Stimulated activated CD8-positive, alpha-beta memory T cell treated with anti-CD3 and anti-CD28 coated beads, Interleukin-12 subunit alpha, Interleukin-12 subunit beta, amount 100 ng/mL, for 24 hours (primary cell): Measurements from ENCODE around the gene SMYD3.

Experiments used
- DNase-seq: peaks from one replicate; pipeline ENCODE4 v3.0.0-alpha.2; 2020; ENCODE audit errors: extremely low read depth

Gene SMYD3

GRCh38 chr1:246176126-246177024 lies 330.7 kb downstream of the SMYD3 start:
- DNase-seq = no peak

DNA sequence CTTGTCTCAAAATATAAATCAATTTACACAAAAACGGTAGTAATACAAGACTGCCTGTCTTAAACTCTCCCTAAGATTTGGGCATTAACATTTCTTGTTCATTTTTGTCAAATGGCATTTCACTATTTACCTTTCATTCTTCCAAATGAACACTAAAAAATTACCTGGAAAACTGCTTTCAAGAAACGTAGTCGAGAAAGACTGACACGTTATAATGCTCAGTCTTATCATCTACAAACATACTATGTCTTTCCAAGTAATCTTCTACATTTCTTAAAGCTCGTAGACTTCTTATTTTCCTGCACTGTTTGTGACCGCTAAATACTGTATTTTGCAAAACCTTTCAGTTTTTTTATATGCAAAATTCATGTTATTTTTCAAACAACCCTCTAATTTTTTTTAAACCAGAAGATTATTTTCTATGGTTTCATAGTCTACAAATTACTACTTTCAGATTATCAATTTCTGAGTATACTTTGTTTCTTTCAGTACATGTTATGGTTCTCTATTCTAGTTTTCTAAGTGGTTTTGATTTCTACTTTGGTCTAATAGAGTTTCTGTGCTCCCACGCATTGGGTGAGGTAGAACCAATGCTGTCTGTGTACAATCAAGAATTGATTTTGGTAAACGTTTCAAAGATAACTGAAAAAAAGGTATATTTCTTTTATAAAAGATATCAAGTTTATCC lies 336.4 kb downstream of the SMYD3 start:
- no peak for DNase-seq

- no peak for DNase-seq
Observed at GRCh38 chr1:246169486-246169885, 337.6 kb downstream of the SMYD3 start.

DNA sequence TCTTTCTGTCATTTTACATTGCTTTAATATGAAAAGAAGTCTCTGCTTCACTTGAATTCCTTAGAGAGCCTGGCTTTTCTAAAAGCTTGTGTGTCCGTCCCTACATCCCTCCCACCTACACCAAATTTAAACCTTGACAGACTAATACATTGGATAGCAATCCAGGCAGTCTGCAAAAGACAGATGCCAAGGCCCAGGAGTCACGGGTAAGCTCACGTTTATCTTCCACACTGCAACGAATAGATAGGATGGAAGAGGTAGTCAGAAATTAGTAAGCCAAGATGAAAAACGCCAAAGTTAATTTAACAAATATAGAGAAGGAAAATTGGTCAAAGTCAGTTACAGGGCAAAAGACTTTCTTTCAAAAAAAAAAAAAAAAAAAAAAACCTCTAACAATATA lies 338.1 kb downstream of the SMYD3 start:
- no peak for DNase-seq

- DNase-seq = no peak
Observed at GRCh38 chr1:246166841-246167240, 340.2 kb downstream of the SMYD3 start.

DNA sequence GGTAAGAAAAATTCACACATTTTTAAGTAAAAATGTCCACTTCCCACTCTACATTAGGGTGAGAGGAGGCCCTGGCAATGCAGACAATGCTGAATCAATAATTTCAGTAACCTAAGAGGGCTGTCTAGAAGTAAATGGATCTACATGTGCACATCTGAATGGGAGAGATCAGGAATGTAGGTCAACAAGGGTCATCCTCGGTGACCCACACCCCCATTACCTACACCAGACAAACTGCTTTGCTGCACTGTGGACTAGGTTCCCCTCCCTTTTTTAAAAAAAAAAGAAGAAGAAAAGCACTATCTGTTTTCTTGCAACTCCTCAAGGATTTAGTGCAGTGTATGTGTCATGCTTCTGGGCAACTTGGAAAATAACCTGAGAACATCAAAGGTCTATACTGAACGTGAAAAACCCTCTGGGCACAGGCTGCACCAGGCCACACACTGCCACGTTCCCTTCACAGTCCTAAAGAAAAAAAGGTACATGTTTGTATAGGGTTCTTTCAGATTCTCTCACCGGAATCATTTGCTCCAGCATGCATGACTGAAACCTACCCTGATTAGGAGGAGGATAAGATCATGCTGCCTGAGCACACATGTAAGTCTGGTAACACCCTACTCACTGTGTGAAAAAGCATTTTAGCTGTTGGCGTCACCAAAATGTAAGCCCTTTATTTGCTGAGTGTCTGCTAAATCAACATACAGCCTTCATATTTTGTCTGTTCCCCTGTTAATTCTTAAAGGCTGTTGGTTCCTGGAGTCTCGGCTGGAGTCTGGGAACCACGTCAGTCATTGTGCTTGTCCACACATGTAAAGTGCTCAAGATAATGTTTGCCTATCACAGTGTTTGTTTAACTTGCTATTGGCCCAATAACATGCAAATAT lies 341.0 kb downstream of the SMYD3 start:
- DNase-seq = no peak

GRCh38 chr1:246164764-246165163 lies 342.3 kb downstream of the SMYD3 start:
- DNase-seq = no peak

DNA sequence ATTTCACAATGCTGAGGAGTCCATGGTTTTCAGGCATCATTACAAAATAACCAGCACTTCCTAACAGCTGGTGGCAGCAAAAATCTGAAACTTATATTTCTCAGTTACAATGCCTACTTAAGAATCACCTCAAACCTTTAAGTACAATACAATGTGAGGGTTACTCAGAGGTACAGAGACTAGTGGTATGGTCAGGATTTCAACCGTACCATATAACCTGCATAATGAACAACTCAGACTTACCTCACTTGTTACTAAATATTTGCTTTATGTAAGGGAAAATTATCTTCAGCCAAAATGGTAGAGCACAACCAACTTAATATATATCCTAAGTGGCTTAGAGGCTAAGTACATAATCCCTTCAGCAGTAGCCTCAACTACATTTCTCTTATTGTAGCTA lies 344.5 kb downstream of the SMYD3 start:
- DNase-seq = no peak

GRCh38 chr1:246161626-246162025 lies 345.5 kb downstream of the SMYD3 start:
- DNase-seq = no peak

- no peak for DNase-seq
Observed at GRCh38 chr1:246160905-246161304, 346.2 kb downstream of the SMYD3 start.

- no peak for DNase-seq
Observed at GRCh38 chr1:246160374-246160773, 346.7 kb downstream of the SMYD3 start.

- DNase-seq = no peak
Observed at GRCh38 chr1:246159279-246160227, 347.5 kb downstream of the SMYD3 start.

DNA sequence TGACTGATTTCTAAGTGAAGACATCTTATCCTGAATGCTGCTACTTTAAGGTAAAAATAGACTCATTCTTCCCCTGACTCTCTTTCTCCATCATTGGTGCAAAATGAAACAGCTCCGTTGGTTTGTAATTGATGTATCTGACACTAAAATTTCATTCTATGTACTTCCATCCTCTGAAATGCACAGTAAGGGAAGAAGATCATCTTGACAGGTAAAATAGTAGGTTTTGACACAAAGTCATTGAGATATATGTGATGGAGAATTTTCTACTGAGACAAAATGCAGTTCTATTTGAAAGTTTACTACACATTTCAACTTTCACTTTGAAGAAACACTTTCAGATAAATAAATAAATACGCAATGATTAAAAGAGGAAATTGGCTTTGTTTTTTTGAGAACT lies 348.9 kb downstream of the SMYD3 start:
- no peak for DNase-seq

DNA sequence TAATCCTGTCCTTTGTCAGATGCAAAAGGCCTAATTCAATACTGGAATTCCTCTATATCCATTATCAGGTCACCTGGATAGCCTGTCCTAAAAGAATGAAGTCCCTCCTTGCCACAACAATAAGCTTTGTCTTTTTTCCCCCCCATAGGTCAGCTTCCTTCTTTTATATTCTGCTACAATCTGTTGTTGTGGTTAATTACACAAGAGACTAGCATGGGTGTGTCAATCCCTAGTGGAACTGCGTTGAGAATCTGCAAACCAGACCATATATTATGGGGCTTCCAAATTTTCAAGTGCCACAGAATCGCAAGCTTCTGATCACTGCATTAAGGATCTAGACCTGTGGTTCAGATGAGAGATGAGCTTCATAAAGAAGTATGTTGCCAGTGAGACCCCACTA lies 349.6 kb downstream of the SMYD3 start:
- no peak for DNase-seq

- no peak for DNase-seq
Observed at GRCh38 chr1:246156847-246157246, 350.2 kb downstream of the SMYD3 start.

DNA sequence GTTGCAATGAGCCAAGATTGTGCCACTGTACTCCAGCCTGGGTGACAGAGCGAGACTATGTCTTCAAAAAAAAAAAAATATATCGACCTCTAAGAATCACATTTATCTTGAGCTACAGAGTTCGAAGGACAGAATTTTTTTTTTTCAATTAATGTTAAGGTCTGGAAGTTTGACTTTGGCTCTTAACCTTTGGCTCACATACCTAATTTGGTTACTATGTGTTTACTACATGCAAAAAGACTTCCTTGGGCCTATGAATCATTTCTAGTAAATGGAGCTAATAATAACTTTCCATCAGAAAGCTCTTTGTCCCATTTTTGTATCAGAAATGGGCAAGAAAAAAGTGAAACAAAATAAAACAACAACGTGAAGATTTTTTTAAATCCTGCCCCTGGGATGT lies 351.2 kb downstream of the SMYD3 start:
- no peak for DNase-seq

DNA sequence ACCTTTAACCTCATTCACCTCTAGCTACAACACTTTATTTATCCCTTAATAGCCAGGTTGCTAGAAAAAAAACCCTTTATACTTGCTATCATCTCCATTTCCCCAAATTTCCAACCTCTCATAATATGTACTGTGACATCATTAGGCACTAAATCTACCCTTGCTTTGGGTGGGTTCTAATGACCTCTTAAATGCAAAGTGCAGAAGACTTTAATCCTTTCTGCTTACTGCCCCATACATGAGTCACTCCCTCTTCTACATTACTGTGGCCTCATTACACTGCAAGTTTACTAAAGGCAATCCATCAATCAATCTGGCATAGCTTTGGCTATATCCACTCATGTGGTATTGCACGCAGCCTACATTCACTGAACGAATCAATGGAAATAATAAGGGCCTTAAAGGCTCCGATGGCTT lies 353.3 kb downstream of the SMYD3 start:
- DNase-seq = no peak

GRCh38 chr1:246152986-246153431 lies 354.1 kb downstream of the SMYD3 start:
- no peak for DNase-seq

DNA sequence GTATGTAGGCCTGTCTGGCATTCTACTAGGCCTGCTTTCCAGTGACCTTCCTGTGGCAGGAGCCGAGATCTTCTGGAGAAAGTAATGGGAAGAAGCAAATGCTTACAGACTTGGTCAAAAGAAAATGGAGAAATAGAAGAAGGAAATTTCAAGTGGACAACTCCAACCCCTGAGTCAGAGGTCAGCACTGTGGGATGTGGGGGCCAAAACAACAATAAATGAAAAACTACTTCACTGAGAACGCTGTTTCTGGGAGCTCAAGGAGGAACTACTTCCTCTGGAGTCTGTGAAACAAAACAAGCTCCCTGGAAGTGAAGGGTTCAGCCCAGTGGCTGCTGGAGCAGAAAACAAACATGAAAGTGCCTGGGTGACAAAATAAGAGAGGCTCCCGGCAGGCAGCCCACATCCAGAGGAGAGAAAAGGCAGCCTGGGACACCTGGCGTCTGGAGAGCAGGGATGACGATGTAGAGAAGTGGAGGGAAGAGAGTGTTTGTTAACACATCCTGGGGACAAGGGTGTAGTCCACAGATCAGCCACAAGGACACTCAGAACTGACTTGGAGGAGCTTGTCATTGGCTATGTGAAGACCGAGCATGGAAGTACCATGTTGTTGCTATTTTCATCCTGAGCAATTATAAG lies 355.2 kb downstream of the SMYD3 start:
- no peak for DNase-seq

- DNase-seq = no peak
Observed at GRCh38 chr1:246149543-246149942, 357.5 kb downstream of the SMYD3 start.
